Liver (tissue), 9 donors: ENCODE measurements around the gene TRAPPC3. TPM values are rescaled to one million over a fixed set of nuclear protein-coding genes. Genes with fewer than 3 reads are reported as not detected.
"Not testable (repeated sequence)": the region's sequence is repeated elsewhere in the genome, so short reads cannot be mapped to it uniquely, and the experiment has no call there.

Experiments
- DNase-seq: peaks from one replicate; pipeline ENCODE4 v3.0.0-alpha.2; 2017; ENCODE audit warnings: low spot score
- H3K27ac ChIP-seq, 2 donors: one replicate each; pipeline ENCODE4 v1.7.0; 2013; ENCODE audit warnings: inconsistent platforms in 2 of 2, low read length in 2 of 2, control low read depth in 1 of 2, low read depth in 1 of 2, mild to moderate bottlenecking in 1 of 2
- H3K27me3 ChIP-seq, 4 donors: one replicate each; pipeline versions ENCODE4 v1.6.1 to v1.7.0; 2013; ENCODE audit warnings: low read length in 3 of 4, inconsistent platforms in 1 of 4, mild to moderate bottlenecking in 1 of 4, moderate library complexity in 1 of 4; ENCODE audit not compliant: control insufficient read depth in 4 of 4, insufficient read depth in 4 of 4
- H3K36me3 ChIP-seq, 4 donors: one replicate each; pipeline versions ENCODE4 v1.6.1 to v1.7.0; 2013; ENCODE audit warnings: low read length in 3 of 4, mild to moderate bottlenecking in 3 of 4, low read depth in 1 of 4, moderate library complexity in 1 of 4; ENCODE audit not compliant: control insufficient read depth in 4 of 4, insufficient read depth in 3 of 4
- H3K4me1 ChIP-seq, 4 donors: one replicate each; pipeline versions ENCODE4 v1.6.1 to v1.7.0; 2013; ENCODE audit warnings: low read length in 3 of 4, mild to moderate bottlenecking in 3 of 4, moderate library complexity in 1 of 4; ENCODE audit not compliant: control insufficient read depth in 4 of 4, insufficient read depth in 4 of 4
- H3K4me3 ChIP-seq, 3 donors: one replicate each; pipeline versions ENCODE4 v1.6.1 to v1.7.0; 2013; ENCODE audit warnings: low read length in 3 of 3, control low read depth in 1 of 3, low read depth in 1 of 3, mild to moderate bottlenecking in 1 of 3
- H3K9ac ChIP-seq, 2 donors: one replicate each; pipeline ENCODE4 v1.7.0; 2013; ENCODE audit warnings: low read length in 2 of 2, mild to moderate bottlenecking in 2 of 2, moderate library complexity in 2 of 2, control low read depth in 1 of 2, low read depth in 1 of 2
- H3K9me3 ChIP-seq, 4 donors: one replicate each; pipeline versions ENCODE4 v1.6.1 to v1.7.0; 2013; ENCODE audit warnings: low read length in 3 of 4; ENCODE audit not compliant: control insufficient read depth in 4 of 4
- CTCF ChIP-seq: fragments of 150-350 bp; IDR thresholded peaks from 2 replicates; pipeline ENCODE4 v1.5.1; 2017; ENCODE audit warnings: improper control_type of control experiment, low read depth, low read length; ENCODE audit not compliant: missing input control
- FOXA1 ChIP-seq: IDR thresholded peaks from 2 replicates; pipeline ENCODE4 v1.6.1; 2016; ENCODE audit warnings: antibody characterized with exemption
- GABPA ChIP-seq, 2 donors: IDR thresholded peaks in 1 of 2; conservative IDR thresholded peaks in 1 of 2; 2 replicates each; pipeline ENCODE4 v1.6.1; 2016; ENCODE audit warnings: antibody characterized with exemption in 2 of 2, mild to moderate bottlenecking in 1 of 2, moderate library complexity in 1 of 2
- HNF4A ChIP-seq, 2 donors: conservative IDR thresholded peaks; 2 replicates each; pipeline ENCODE4 v1.6.1; 2016; ENCODE audit warnings: antibody characterized with exemption in 2 of 2, mild to moderate bottlenecking in 2 of 2
- HNF4G ChIP-seq: IDR thresholded peaks from 2 replicates; pipeline ENCODE4 v1.6.1; 2016; ENCODE audit warnings: antibody characterized with exemption
- JUND ChIP-seq, 2 donors: IDR thresholded peaks; 2 replicates each; pipeline ENCODE4 v1.6.1; 2016; ENCODE audit warnings: antibody characterized with exemption in 2 of 2
- RAD21 ChIP-seq, 2 donors: IDR thresholded peaks; 2 replicates each; pipeline ENCODE4 v1.6.1; 2016; ENCODE audit warnings: antibody characterized with exemption in 2 of 2, mild to moderate bottlenecking in 2 of 2
- REST ChIP-seq: IDR thresholded peaks from 2 replicates; pipeline ENCODE4 v1.6.1; 2016; ENCODE audit warnings: antibody characterized with exemption, mild to moderate bottlenecking
- ZBTB33 ChIP-seq: IDR thresholded peaks from 2 replicates; pipeline ENCODE4 v1.6.1; 2016; ENCODE audit warnings: antibody characterized with exemption
- WGBS: extraction: QIAGEN DNeasy Blood & Tissue Kit; methylation state at CpG from one replicate; pipeline ENCODE4 v1.1.7; 2013; 5-methylcytosine and 5-hydroxymethylcytosine counted together
- polyA plus RNA-seq, 2 donors: library from polyadenylated mRNA; stranded (reverse) in 1 of 2; unstranded in 1 of 2; fragments of 200-250 nt in 1 of 2; fragments of >200 nt in 1 of 2; fragmentation: Nextera tagmentation in 1 of 2; extraction: Ambion mirVana in 1 of 2; gene quantifications; one replicate each; pipeline versions ENCODE4 v1.2.1 to v1.2.3, GENCODE V29; 2013 to 2015
- total RNA-seq, 2 donors: library from RNA; depleted of rRNA; stranded (reverse); fragments of >200 nt; gene quantifications; one replicate each; pipeline ENCODE4 v1.2.3, GENCODE V29; 2014
- donor health status: healthy.
- donor health status: healthy.
- donor health status: healthy.
- donor health status: healthy.
- donor health status: healthy.

The TRAPPC3 gene
- total and polyA plus RNA-seq, 4 donors: 24.2 to 56.1 (median 30.4) TPM

- Histone ChIP-seq H3K27me3 (no peaks in the 10 kb centered on the region), H3K9ac (no peak overlapping the region), H3K4me1 (peaks cover 0 to 9% (median 4%) of the 10 kb centered on the region in 4 donors), H3K4me3 (no peak overlapping the region), H3K9me3 (no peaks in the 10 kb centered on the region), H3K36me3 (no peaks in the 10 kb centered on the region), H3K27ac (no peak overlapping the region)
- no peak for DNase-seq
- no peak for TF ChIP-seq FOXA1
- TF ChIP-seq REST: no peak
- no peak for TF ChIP-seq HNF4A (conservative IDR thresholded peaks at IDR 0.05)
- no peak for TF ChIP-seq RAD21 (IDR thresholded peaks at IDR 0.05)
- TF ChIP-seq ZBTB33: no peak
- TF ChIP-seq HNF4G: no peak
- no peak for TF ChIP-seq CTCF
- TF ChIP-seq JUND (IDR thresholded peaks at IDR 0.05): no peak
- no peak for TF ChIP-seq GABPA (IDR thresholded peaks at IDR 0.05 in 1 of 2, conservative IDR thresholded peaks at IDR 0.05 in 1 of 2)
- WGBS: 73% methylated on average over 5 of the region's 5 CpGs
Measured at GRCh38 chr1:36198641-36199040, 49.4 kb upstream of the TRAPPC3 start.

- H3K27ac ChIP-seq, DNase-seq, H3K9me3 ChIP-seq, H3K36me3 ChIP-seq, H3K27me3 ChIP-seq, H3K9ac ChIP-seq, H3K4me1 ChIP-seq, H3K4me3 ChIP-seq: not testable (repeated sequence)
- WGBS: 94% methylated on average over 12 of the region's 12 CpGs
Measured at GRCh38 chr1:36196805-36197204, 47.5 kb upstream of the TRAPPC3 start.
